ENCODE measurements around the gene C3. TPM values are rescaled to one million over a fixed set of nuclear protein-coding genes. Genes with fewer than 3 reads are reported as not detected.
"Not testable (repeated sequence)": the region's sequence is repeated elsewhere in the genome, so short reads cannot be mapped to it uniquely, and the experiment has no call there.

C3 gene
- polyA plus RNA-seq, 3 donors = 2.4 to 5.3 (median 3.2) TPM

DNA sequence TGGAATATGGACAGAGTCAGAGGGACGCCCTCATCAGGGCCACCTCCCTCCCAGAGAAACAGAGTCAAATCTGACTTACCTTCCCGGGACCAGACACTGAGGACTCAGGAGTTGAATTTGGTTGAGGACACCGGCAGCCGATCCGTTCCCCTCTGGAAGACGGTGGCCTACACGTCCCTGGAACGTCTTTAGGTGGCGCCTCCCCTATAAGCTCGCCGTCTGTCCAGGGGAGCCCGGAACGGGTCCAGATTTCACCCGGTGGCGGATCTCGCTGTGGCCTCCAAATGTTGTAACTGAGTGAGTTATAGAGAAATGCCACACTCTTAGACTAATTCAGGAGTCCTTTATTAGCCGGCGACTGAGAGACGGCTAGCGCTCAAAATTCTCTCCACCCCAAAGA is 59.5 kb downstream of the C3 start:
- Histone ChIP-seq H3K4me2 (replicated peaks; ENCODE audit: extremely low read depth, low read length, poor library complexity, severe bottlenecking) (no peak overlapping the region), H3K27me3 (ENCODE audit: control insufficient read depth in 2 of 2, insufficient read depth in 2 of 2, low read length in 2 of 2) (peaks cover 16 to 43% of the 10 kb centered on the region in 2 donors), H2AFZ (ENCODE audit: insufficient read depth, low read depth, low read length, poor library complexity, severe bottlenecking) (no peak overlapping the region), H3K27ac (ENCODE audit: low read depth in 1 of 2, low read length in 2 of 2) (no peak overlapping the region), H3K9me3 (replicated peaks in 1 of 2; ENCODE audit: control insufficient read depth in 1 of 2, insufficient read depth in 1 of 2, low read length in 2 of 2) (no peaks in the 10 kb centered on the region), H3K4me3 (replicated peaks in 1 of 3; ENCODE audit: low read depth in 2 of 3, low read length in 3 of 3) (no peak overlapping the region), H3K4me1 (ENCODE audit: control insufficient read depth in 1 of 2, insufficient read depth in 2 of 2, low read length in 2 of 2) (peaks cover 34 to 49% of the 10 kb centered on the region in 2 donors), H3K79me2 (ENCODE audit: insufficient read depth, low read length) (peaks cover 1% of the 10 kb centered on the region), H3K36me3 (replicated peaks in 1 of 2; ENCODE audit: control insufficient read depth in 1 of 2, insufficient read depth in 2 of 2, low read length in 2 of 2) (peaks cover 11 to 18% of the 10 kb centered on the region in 2 donors), H3K9ac (ENCODE audit: insufficient read depth, low read length, poor library complexity, severe bottlenecking) (no peak overlapping the region), H4K20me1 (ENCODE audit: insufficient read depth, low read length) (no peaks in the 10 kb centered on the region)
- Mint-ChIP-seq H3K9me3 (peaks cover 0 to 17% (median 3%) of the 10 kb centered on the region in 7 donors), H3K36me3 (peaks cover 28% of the 10 kb centered on the region in 2 donors), H3K4me1 (peaks cover 5% of the 10 kb centered on the region), H3K27me3 (ENCODE audit: low read depth in 3 of 3) (peaks cover 27 to 62% (median 53%) of the 10 kb centered on the region in 3 donors), H3K27ac (peak overlapping the region in 4 of 7 donors; percentile 28 to 82 (median 64)), H3K4me3 (peak overlapping the region; percentile 53 to 78)
- intact Hi-C loops (cut with micrococcal nuclease) = loop anchor here in 1 of 2 donors (5.0 kb wide), 1 partner anchor 76 kb away; the partner anchor contains the start of genes GPR108 and TRIP10
- peak in 2 of 3 donors; percentile 42 to 50 for DNase-seq
- 86% methylated on average over 1 of the region's 20 CpGs for WGBS (ENCODE audit: insufficient coverage)
- no peak for TF ChIP-seq CTCF (IDR thresholded peaks at IDR 0.05)

DNA sequence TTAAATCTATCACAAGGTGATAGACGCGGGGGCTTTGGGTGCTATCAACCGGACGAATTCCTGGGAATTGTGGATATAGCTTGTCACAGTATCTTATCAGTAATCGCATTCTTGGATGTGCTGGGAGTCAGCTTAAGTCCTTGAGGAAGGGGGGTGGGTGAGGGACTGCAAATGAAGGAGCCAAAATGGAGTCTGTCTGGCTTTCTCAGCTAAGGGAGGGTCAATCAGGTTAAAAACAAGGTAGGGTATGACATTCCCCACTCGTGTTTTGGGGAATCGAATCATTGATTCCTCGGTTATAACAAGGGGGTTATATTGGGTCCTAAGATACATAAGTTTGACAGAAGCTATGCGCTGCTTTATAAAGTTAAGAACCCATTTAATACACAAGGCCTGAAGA is 64.1 kb downstream of the C3 start:
- H2AFZ ChIP-seq (ENCODE audit: insufficient read depth, low read depth, low read length, poor library complexity, severe bottlenecking); H3K9ac ChIP-seq (ENCODE audit: insufficient read depth, low read length, poor library complexity, severe bottlenecking); H3K4me3 Mint-ChIP-seq; H3K36me3 ChIP-seq (replicated peaks in 1 of 2; ENCODE audit: control insufficient read depth in 1 of 2, insufficient read depth in 2 of 2, low read length in 2 of 2); H3K36me3 Mint-ChIP-seq; DNase-seq; H3K4me3 ChIP-seq (replicated peaks in 1 of 3; ENCODE audit: low read depth in 2 of 3, low read length in 3 of 3); intact Hi-C loops (cut with micrococcal nuclease); H3K79me2 ChIP-seq (ENCODE audit: insufficient read depth, low read length); H3K27ac Mint-ChIP-seq; H3K9me3 ChIP-seq (replicated peaks in 1 of 2; ENCODE audit: control insufficient read depth in 1 of 2, insufficient read depth in 1 of 2, low read length in 2 of 2); H3K4me1 Mint-ChIP-seq; H3K4me2 ChIP-seq (replicated peaks; ENCODE audit: extremely low read depth, low read length, poor library complexity, severe bottlenecking); H4K20me1 ChIP-seq (ENCODE audit: insufficient read depth, low read length); H3K27ac ChIP-seq (ENCODE audit: low read depth in 1 of 2, low read length in 2 of 2): not testable (repeated sequence)
- WGBS (ENCODE audit: insufficient coverage) = no CpG with 5 or more reads among the region's 9 CpGs
- H3K27me3 Mint-ChIP-seq (ENCODE audit: low read depth in 3 of 3) = peaks cover 49 to 83% (median 69%) of the 10 kb centered on the region in 3 donors
- peaks cover 24 to 64% of the 10 kb centered on the region in 2 donors for H3K27me3 ChIP-seq (ENCODE audit: control insufficient read depth in 2 of 2, insufficient read depth in 2 of 2, low read length in 2 of 2)
- peaks cover 0 to 15% (median 4%) of the 10 kb centered on the region in 7 donors for H3K9me3 Mint-ChIP-seq
- H3K4me1 ChIP-seq (ENCODE audit: control insufficient read depth in 1 of 2, insufficient read depth in 2 of 2, low read length in 2 of 2) = peaks cover 6 to 10% of the 10 kb centered on the region in 2 donors

Data from CD14-positive monocyte (primary cell).